Ramos (cell line): ENCODE data around the gene UMAD1.
"Not testable (repeated sequence)": the region's sequence is repeated elsewhere in the genome, so short reads cannot be mapped to it uniquely, and the experiment has no call there.

Experiments
- in situ Hi-C: fragments of 300-500 bp; cut with MboI; formaldehyde crosslinking; loops from one replicate; pipeline ENCODE4 v1.14.3; 2022; ENCODE audit warnings: low sequenced_read_pairs; ENCODE audit not compliant: unreplicated experiment

Gene UMAD1

GRCh38 chr7:7792056-7792455, 151.5 kb downstream of the UMAD1 start:
- in situ Hi-C loops: no loop called here

DNA sequence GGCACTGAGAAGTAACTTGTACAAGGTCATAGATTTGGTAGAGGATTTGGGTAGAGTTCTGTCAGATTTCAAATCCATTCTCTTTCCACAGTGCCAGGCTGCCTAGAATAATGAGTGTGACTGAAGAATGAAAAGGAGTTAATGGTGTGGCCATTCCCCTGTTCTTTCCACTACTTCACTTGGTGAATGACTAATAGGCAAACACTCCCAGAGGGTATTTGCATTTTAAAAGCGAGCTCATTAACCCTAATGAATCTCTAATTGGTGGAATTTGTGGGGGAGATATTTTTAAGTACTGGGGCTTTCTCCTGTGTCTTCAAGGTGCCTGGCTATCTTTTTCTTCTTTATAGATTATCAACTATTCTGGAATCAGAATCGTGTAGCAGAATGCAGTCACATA, 152.7 kb downstream of the UMAD1 start:
- in situ Hi-C loops: no loop called here

- in situ Hi-C loops: no loop called here
These were observed 153.4 kb downstream of the UMAD1 start for GRCh38 chr7:7793921-7794320.

DNA sequence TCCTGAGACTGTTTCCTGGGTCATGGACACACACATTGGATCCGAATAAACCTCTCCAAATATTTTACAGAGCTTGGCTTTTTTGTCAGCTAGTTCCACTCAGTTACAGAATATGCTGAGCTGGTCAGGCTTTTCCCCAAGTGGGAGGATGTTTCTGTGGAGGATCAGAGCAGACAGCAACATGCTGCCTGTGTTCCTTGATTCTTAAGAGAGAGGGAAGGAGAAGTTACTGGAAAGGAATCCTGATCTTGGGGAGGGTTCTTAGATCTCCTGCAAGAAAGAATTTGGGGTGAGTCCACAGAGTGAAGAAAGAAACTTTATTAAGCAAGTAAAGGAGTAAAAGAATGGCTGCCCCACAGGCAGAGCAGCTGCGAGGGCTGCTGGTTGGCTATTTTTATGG, 154.7 kb downstream of the UMAD1 start:
- in situ Hi-C loops: no loop called here

GRCh38 chr7:7795630-7796121, 155.1 kb downstream of the UMAD1 start:
- in situ Hi-C loops: no loop called here

GRCh38 chr7:7798510-7798909, 158.0 kb downstream of the UMAD1 start:
- in situ Hi-C loops: no loop called here

GRCh38 chr7:7799138-7799537, 158.6 kb downstream of the UMAD1 start:
- in situ Hi-C loops: no loop called here

- in situ Hi-C loops: no loop called here
These were observed 162.0 kb downstream of the UMAD1 start for GRCh38 chr7:7802531-7802930.

DNA sequence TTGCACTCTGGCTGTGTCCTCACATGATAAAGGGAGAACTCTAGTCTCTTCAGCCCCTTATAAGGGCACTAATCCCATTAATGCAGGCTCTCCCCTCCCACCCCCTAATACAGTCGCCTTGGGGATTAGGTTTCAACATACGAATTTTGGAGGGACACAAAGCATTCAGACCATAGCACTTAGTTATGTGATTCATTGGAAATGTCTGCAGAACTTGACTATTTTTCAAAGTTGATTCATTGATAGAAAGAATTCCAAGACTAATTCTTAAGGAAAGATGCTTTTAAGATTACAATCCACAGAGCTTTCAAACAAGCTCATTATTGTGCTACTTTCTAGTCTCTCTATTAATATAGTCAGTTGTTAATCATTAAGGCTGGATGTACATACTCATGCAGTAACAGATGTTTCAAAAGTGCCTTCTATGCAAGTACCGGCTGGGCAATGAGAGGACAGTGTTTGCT, 163.2 kb downstream of the UMAD1 start:
- in situ Hi-C loops: no loop called here

DNA sequence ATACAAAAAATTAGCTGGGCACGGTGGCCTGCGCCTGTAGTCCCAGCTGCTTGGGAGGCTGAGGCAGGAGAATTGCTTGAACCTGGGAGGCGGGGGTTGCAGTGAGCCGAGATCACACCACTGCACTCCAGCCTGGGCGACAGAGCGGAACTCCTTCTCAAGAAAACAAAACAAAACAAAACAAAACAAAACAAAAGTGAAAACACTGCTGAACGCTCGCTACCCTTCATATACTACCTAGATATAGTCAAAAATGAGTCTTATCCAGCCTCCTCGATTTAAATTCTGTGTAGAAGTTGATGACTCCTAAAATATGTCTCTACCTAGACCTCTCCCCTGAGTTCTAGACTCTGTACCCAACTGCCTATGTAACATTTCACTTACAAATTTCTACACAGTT, 164.3 kb downstream of the UMAD1 start:
- in situ Hi-C loops: not testable (repeated sequence)

- in situ Hi-C loops: no loop called here
These were observed 165.1 kb downstream of the UMAD1 start for GRCh38 chr7:7805511-7806153.

GRCh38 chr7:7808156-7808555, 167.6 kb downstream of the UMAD1 start:
- in situ Hi-C loops: no loop called here

GRCh38 chr7:7808626-7809025, 168.1 kb downstream of the UMAD1 start:
- in situ Hi-C loops: no loop called here

DNA sequence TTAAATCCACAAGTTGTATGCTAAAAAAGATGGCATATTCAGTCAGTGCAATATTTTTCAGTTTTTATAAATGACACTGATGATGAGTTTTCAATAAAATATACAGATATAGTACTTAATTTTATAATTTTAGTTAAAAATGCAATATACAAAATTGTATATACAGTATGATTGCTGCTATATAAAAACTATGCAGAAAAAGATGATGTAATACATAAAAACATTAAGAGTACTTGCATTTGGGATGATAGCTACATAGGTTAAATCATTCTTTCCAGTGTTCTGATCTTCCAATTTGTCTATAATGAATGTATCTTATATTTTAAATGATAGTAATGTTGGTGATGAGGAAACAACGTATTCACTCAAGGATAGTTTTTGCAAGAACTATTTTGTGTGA, 169.8 kb downstream of the UMAD1 start:
- in situ Hi-C loops: no loop called here

GRCh38 chr7:7810826-7811225, 170.3 kb downstream of the UMAD1 start:
- in situ Hi-C loops: no loop called here

DNA sequence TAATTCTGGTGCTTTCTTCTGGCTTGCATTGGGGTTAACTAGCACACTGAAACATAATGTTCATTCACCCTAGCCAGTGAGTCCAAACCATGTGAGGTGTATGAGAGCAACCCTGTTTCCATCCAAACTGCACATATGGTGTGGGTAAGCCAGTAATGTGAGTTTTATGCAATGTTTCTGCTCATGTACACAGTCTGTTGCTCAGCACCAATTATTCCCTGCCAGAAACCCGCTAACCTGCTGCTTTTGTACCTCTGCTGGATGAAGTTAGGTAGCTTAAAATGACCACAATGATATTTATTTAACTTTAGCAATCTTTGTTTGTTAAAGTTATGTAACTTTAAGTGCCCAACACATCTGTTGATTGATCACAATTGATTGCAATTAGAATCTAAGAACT, 171.6 kb downstream of the UMAD1 start:
- in situ Hi-C loops: no loop called here

DNA sequence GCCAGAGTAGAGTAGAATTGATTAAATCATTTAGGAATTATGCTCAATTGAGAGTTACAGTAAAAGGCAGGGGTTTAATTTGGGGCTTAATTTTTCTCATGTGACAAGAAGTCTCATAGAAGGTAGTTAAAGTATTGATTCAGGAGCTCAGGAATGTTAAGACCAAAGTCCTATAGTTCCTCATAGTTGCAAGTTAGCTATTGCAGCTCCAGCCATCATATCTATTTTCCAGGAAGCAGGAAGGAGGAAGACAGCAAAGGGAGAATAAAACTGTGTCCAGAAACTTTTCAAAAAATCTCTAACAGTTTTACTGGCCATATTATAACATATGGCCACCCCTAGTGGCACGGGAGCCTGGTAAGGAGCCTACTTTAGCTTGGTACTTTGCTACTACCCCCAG, 174.8 kb downstream of the UMAD1 start:
- in situ Hi-C loops: no loop called here

GRCh38 chr7:7816084-7816483, 175.5 kb downstream of the UMAD1 start:
- in situ Hi-C loops: no loop called here

DNA sequence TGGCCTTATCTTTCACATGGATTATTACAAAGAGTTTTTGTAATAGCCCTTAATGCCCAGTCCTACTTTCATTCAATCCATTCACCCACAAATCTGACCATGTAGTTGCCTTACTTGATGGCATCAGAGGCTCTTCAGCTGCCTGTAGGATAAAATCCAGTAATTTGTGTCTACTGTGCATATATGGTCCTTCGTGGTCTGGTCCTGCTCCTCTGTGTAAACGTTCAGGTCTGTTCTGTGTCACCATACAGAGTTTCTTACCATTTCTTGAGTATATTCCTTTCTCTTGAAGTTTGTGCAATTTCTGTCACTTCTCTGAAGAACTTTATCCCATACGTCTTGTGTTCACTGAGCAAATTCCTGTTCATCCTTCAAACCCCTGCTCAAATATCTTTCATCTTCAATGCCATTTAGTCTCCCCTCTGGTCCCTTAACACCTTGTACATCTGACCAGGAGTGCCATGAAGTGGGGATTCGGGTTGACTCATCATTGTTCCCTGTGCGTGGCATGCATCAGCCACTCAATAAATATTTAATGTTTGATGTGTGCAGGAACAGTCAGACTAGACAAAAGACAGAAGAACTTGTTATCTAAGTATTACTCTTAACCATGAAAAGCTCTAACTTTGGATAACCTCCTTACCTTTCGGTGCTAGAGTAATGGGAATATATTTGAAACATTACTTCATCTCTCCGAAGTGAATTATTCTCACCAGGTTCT, 176.4 kb downstream of the UMAD1 start:
- in situ Hi-C loops: no loop called here

DNA sequence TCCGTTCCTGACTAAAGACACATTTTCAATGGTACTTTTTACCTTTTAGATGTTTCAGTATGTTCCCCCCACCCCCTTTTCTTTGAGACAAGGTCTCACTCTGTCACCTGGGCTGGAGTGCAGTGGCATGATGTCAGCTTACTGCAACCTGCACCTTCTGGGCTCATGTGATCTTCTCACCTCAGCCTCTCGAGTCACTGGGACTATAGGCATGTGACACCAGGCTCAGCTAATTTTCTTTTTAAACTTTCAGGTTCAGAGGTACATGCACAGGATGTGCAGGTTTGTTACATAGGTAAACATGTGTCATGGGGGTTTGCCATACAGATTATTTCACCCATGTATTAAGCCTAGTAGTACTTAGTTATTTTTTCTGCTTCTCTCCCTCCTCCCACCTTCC, 177.2 kb downstream of the UMAD1 start:
- in situ Hi-C loops: no loop called here

DNA sequence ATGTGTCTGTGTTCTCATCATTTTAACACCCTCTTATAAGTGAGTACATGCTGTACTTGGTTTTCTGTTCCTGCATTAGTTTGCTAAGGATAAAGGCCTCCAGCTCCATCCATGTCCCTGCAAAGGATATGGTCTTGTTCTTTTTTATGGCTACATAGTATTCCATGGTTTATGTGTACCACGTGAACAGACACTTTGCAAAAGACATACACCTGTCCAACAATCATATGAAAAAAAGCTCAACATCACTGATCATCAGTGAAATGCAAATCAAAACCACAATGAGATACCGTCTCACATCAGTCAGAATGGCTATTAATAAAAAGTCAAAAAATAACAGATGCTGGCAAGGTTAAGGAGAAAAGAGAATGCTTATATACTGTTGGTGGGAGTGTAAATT, 177.6 kb downstream of the UMAD1 start:
- in situ Hi-C loops: not testable (repeated sequence)
